Hippocampal formation (tissue), 2 donors: ENCODE measurements around the gene PDIA6.

ENCODE experiments used
- DNase-seq, 2 donors: peaks; one replicate each; lab custom pipeline; 2025; lab: John Stamatoyannopoulos, UW

The PDIA6 gene, protein sequence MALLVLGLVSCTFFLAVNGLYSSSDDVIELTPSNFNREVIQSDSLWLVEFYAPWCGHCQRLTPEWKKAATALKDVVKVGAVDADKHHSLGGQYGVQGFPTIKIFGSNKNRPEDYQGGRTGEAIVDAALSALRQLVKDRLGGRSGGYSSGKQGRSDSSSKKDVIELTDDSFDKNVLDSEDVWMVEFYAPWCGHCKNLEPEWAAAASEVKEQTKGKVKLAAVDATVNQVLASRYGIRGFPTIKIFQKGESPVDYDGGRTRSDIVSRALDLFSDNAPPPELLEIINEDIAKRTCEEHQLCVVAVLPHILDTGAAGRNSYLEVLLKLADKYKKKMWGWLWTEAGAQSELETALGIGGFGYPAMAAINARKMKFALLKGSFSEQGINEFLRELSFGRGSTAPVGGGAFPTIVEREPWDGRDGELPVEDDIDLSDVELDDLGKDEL

DNA sequence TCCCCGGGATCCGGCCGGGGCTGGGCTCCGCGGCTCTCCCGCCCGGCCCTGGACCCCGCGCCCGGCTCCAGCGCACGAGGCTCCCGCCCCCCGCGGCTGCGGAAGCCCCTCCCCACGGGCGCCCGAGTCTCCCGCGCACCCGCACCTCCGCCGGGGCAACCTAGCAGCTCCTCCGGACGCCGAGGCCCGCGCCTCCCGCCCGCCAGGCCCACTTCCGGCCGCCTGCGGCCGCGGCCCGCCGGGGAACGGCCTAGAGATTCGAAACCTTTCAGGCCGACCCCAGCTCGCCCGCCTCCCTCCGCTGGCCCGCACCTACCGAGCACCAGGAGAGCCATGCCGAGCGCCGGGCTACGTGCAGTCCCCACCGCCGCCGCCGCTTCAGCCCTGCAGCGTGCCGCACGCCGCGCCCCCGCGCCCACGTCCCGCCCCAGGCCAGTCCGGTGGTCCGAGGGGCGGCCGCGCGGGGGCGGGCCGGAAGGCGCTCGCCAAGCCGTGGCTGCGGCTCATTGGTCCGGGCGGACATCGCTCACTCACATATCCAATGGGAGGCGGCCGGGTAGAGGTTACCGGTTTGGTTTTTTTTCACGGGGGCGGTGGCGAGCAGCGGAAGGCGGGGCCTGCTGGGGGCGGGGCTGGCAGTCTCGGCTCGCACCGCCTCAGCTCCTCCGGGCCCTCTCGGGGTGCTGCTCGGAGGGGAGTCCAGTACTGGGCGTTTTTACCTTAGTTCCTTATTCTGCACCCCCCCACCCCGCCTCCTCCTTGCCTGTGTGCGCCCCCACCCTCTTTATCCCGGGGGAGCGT, at the start of gene PDIA6:
Gene PDIA6, minus strand, starts transcription at position 424 of the 801 bp plus-strand sequence. Its CDS starts 89 bp downstream, at position 335.
- peak; percentile 94 to 95 for DNase-seq

DNA sequence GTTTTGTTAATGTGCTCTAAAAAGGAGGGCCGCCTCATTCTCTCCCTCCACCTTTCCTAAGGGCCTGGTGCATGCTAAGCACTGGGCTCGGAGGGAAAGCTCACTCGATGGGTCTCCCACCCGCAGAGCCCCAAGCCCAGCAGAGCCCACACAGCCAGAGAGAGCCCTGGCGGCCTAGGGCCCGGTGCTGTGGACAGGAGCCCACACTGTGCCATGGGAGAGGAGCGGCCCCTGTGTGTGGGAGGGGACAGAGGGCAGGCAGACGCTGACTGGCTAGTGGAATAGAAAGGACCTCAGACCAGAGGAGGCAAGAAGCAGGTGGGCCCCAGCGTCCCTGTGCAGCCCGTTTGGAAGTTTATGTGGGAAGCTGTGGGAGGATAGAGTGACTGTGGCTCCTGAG, 49.7 kb upstream of the PDIA6 start:
- DNase-seq: no peak

DNA sequence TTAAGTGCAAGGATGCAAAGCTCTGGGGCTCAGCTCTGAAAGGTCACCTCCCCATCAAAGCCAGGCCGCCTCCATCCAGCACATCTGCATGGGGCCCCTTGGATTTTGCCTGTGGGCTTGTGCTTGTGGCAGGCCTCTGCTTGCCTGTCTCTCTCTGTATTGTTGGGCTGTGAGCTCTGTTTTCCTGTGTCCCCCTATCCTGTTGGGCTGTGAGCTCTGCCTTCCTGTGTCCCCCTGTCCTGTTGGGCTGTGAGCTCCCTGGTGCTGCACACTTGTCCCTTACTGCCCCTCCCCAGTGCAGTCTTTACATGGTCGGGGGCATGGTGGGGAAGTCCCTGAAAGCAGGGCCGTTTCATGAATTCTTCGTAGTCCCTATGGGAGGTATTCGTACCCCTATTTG, 49.2 kb upstream of the PDIA6 start:
- DNase-seq: no peak

DNA sequence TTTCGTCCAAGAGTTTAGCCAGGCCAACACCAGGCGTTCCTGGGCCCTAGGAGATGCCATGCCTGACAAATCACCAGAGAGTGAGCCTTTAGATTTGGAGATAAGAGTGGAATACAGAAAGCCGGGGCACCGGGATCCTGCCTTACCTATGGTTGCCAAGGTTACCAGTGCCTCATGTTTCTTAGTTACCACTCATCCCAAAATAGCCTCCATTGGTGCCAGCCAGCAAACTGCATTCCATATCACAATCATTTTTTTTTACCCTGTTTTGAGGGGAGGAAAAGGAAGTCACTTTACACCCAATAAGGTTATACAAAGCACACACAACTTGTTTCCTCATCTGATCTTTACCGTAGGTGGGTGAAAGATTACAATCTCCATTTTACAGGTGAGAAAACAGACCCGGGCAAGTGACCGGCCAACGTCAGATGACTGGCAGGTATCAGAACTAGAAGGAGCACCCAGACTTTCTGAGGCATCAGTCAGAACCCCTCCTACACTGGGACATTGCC, 48.3 kb upstream of the PDIA6 start:
- no peak for DNase-seq

DNA sequence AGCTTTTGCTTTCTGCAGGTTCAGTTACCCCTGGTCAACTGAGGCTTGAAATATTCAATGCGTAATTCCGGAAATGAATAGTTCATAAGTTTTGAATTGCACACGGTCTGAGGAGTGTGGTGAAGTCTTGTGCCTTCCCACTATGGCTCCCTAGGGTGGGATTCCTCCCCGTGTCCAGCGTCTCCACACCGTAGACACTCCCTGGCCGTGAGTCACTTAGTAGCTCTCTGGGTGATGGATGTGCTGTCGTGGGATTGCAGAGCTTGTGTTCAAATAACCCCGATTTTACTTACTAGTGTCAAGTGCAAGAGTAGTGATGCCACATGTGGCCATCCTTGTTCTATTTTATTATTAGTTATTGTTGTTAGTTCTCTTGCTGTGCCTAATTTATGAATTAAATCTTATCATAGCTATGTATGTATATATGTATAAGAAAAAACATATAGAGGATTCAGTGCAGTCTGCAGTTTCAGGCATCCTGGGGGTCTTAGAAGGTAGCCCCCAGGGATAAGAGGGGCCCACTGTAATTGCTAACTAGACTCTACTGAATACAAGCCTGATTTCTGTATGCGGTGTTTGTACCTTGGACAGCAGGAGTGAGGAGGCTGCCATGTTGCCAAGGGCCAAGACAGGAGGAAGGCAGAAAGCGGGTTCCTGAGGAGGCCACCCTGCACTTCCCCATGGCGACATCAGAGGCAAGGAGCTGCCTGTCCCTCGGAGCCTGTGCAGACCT, 47.7 kb upstream of the PDIA6 start:
- DNase-seq: no peak

DNA sequence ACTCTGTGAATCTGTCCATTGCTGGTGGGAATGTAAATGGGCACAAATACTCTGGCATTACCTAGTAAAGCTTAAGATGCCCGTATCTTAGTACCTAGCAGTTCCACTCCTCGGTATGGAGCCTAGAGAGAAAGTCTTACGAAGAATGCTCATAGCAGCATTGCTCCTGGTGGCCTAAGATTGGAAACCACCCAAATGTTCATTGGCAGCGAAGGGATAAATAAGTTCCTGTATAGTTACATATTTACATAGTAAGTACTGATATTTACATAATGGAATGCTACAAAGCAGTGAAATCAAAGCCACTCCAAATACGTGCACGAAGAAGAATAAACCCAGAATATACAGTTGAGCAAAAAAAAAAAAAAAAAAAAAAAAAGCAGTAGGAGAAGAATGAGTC, 46.7 kb upstream of the PDIA6 start:
- no peak for DNase-seq

DNA sequence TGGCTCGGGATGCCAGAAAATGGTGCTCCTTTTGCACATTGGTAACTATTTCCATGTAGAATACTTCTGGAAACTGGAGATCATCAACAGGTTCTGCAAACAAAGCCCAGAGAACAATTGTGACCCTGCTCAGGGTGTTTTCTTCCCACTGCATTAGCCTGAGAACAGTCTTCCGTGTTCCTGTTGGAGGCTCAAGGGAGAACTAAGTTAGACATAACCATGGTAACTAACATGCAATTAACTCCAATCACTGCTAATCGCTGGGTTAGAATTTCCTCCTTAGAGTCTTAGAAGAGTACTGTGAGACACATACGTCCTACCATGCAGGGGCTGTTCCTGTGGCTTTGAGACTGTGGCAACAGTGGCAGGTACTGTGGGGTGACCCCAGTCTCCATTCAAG, 36.0 kb upstream of the PDIA6 start:
- DNase-seq: no peak

DNA sequence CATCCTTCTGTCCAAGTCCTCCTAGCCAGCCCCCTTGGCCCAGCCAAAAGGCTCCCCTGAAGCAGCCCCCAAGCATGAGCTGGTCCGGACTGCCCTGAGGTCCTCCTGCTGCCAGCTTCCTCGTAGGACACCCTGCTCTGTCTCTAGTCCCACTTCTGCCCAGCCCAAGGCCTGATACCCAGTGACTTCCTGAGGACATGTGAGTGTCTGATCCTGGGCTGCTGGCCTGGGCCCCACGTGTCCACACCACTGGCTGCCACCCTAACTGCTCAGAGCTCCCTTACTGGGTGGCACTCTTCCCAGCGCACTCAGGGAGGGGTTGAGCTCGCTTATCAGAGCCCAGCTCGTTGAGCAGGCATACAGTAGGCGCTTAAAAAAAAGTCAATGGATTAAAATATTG, 34.4 kb upstream of the PDIA6 start:
- DNase-seq: peak in 1 of 2 donors; percentile 26

DNA sequence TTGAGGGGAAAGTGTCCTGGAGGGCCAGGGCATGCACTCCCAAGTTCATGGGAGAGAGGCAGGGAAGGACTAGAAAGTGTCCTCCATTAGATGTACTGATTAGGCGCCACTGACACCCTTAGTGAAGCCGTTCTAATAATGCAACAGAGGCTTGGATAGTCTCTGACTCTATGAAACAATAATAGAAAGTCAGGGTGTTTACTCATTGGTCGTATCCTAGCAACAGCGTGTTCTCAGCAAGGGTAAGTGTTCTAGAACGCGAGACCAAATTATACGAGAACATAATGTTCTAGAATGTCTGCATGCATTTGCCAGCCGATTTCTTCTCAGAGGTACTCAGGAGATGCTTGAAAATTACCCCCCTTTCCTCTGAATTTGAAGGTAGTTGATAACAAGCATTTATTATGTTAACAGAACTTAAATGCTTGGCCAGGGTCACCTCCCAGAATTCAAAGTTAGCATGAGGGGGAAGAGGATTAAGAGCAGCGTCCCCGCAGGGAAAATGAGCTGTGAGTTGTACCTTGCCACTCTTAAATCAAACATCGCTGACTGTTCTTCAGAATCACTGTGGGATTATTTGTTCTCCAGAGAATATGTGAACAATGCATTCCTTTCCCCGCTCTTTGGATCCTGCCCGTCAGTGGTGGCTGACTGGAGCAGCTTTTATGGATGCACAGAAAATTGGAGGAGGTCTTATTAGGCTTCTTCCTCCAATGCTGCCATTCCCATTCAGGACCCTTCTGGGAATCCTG, 33.7 kb upstream of the PDIA6 start:
- no peak for DNase-seq

DNA sequence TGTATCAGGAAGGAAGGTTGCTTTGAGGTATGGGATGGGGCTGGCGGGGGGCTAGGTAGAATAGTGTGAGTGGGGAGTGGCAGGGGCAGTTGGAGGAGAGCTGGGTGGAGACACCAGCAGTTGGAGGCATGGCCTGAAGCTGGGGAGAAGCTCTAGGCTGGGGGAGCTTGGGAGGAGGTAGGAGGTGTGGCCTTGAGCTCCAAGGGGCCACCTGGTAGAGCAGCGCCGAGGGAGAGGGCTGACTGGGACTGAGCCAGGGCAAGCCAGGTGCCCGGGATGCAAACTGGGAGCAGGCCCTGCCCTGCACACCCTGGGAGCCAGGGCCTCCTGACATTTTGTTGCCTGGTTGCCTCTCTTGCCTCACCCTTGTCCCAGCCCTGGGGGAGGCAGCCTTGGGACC, 33.1 kb upstream of the PDIA6 start:
- no peak for DNase-seq

DNA sequence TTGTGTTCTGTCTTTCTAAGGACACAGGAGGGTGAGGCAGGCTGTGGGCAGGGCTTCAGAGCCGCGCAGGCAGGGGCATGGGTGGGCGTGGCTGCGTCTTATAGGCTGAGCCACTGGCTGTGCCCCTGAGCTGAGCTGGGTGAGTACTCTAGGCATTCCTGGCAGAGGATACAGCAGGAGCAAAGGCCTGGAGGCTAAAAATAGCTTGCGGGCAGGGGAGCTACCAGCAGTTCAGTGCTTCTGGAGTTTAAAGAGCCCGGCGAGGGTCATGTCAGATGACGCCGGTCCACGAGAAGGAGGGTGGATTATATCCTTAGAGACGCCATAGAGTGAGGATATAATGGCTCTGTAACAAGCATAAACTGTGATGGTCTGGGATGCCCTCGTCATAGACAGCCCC, 31.5 kb upstream of the PDIA6 start:
- DNase-seq: peak; percentile 16 to 31

DNA sequence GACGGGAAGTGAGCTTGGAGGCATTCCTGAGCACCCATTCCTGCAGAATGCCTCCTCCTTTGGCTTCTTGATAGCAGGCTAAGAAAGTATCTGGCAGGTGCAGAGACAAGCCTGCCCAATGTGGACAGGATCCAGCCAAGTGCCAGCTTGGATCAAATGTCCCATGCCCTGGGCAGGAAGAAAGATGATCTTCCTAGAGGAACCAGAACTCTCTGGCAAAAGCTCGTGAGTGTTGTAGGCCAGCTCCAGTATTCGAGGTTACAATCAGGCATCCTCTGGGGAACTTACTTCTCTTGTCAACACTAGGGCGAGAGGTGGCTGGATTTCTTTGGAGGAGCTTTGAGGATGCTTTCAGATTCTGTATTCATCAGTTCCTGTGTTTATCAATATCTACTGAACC, 29.9 kb upstream of the PDIA6 start:
- no peak for DNase-seq

DNA sequence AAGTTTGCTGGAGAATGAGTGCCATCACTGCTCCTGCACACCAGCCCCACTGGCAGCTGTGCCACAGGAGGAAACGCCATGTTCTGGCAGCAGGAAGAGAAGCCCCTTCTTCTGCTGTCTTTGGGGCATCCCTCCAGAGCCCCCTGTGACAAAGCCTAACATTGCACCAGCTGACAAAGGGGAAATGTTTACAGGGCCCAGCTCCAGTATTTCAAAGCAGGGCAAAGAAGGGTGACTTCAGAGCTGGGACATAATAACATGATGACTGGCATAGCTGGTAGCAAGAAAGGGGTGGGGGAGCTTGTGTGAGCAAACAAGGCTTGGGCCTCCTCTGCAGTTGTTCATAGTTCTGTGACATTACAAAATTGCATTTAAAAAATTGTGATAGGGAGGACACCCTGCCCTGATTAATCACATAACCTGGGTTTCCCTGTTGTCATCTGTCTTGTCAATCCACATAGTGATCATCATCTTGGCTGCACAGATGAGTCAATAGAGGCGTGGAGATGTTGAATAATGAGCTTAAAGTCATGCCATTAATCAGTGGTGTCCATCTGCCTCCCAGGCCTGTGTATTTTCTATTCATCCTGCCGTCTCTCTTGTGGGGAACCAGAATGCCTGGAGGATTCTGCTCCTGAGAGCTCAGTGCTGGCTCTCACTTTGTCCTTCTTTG, 29.1 kb upstream of the PDIA6 start:
- DNase-seq: no peak

DNA sequence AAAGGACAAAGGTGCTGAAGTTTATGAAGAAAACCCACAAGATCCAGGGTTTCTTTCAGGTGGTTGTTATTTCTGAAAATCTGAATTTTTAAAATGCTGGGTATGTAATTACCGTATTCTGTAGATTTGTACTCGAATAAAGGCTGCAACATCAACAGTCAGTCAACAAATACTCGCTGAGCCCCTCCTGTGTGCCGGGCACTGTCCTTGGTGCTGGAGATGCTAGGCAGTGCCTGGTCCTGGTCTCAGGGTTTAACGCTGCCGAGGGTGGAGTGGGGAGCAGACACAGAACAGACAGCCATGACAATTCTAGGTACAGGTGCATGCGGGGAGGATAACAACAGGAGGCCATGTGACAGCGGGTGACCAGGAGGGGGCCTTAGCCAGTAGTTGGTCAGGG, 27.2 kb upstream of the PDIA6 start:
- no peak for DNase-seq

DNA sequence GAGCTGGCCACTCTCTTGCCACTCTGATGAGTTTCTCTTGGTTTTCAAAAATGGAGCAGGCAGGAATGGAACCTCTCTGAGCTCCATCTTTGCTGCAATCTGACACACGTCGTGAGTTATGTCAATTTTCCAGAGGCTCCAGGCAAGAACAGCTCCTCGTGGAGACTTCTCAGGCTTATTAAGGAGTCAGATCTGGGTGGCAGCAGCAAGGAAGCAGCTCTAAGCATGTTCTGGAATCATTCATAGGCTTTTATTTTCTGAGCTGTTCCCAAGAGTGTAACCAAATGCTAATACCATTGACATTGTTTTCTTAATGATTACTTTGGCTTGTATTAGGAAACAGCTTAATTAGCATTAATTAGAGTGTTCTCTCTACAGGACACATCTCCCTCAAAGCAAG, 26.1 kb upstream of the PDIA6 start:
- DNase-seq: no peak

DNA sequence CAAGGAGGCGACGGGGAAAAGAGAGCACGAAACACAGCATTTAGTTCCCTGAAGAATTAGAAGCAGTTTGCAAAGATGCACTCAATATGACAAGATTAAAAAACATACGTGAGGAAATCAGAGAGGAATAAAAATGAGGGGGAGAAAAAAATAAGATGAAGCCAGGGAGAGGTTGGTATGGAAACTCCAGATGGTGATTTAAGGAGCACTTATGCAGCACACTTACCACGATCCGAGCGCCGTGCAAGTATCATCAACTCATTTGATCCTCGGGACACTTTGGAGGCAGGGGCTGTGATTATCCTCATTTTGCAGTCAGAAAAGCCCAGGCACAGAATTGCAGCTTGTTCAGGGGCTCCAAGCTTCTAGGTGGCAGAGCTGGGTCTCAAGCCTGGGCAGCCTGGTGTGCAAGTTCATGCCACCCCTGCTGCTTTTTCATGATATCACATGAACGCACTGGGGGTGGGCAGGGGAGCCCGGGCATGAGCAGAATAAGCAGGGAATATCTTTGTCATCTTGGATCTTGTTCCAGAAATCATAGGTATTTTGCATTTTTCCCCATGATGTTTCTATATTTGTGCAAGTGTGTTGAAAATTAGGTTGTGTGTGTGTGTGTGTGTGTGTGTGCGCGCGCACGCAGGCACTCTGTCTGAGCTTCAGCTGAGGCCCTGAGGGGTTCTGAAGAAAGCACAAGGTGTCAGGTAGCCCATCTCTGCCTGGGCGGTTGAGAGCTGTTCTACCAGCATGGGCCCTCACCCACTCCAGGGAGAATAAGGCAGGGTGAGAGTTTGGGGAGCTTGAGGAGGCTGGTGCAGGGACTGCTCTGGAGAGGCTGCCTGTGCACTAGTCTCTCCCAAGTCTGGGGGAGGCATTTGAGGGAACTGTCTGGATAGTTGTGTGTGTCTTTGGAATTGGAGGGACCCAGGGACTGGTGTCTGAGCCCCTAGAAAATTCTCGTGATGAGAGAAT, 25.0 kb upstream of the PDIA6 start:
- DNase-seq: no peak

DNA sequence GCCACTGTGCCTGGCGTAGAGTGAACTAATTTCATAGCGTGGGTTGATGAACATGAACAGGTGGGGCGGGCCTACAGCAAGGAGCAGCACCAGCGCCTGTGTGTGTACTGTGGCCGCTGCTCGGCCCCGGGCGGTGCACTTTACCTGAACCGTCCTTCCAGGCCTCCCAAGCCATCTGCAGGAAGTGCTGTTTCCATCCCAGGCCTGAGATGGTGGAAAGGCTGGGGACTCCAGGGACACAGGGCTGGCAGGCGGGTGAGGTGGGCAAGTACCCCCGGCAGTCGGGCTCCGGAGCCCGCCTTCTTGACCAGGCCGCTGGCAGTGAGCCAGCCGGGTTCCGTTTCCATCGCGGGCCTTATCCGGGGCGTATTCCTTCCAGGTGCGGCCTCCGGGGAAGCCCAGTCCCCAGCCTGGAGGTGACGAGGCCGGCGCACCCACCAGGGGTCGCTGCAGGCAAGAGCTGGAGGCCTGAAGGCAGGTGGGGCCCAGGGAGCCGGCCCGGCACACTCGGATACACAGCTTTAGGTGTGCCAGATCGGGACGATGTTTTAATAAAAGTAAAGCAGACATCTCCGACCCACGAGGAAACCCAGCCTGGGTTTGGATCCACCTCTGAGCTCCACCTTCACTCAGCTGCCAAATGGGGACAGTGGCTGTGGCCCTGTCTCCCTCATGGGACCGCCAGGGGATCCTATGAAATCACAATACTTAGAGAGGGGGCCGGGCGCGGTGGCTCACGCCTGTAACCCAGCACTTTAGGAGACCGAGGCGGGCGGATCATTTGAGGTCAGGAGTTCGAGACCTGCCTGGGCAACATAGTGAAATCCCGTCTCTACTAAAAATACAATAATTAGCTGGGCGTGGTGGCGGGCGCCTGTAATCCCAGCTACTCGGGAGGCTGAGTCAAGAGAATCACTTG, 22.7 kb upstream of the PDIA6 start:
- no peak for DNase-seq

DNA sequence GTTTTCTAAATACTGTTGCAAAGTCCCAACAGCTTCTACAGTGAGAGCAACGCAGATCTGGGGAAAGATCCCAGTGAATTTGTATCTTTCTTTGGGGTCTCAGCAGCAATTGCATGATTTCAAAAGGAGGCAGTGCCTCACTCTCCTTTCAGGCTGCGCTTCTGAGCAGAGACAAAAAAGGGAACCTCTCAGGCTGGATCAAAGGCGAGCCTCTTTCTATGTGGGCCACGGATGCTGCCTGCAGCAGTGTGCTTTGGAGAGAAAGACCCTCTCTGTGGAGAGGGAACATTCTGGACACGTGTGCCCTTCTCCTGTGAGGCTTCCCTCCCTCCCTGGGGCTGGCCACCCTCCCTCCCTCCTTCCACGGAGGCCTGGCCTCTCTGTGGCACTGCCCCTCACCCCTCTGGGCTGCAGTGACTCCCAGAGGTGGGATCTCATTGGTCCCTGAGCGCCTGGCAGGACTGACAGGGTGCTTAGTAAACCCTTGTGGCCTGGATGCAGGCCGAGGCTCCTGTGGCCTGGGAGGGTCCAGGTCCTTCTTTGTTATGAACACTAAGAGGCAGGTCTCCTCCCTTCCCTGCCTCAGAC, 21.6 kb upstream of the PDIA6 start:
- DNase-seq: no peak
